BLaER1 (cell line): ENCODE data around the gene RAB40B.

Experiments
- H3K27ac ChIP-seq: shearing (Covaris generic); formaldehyde crosslinking; 2 replicates; pipeline ENCODE4 v1.8.1; 2022
- H3K27me3 ChIP-seq: shearing (Covaris generic); formaldehyde crosslinking; 2 replicates; pipeline ENCODE4 v1.8.1; 2022
- H3K36me3 ChIP-seq: shearing (Covaris generic); formaldehyde crosslinking; 2 replicates; pipeline ENCODE4 v1.8.1; 2022
- H3K4me1 ChIP-seq: shearing (Covaris generic); formaldehyde crosslinking; 2 replicates; pipeline ENCODE4 v1.8.1; 2022
- H3K4me2 ChIP-seq: shearing (Covaris generic); formaldehyde crosslinking; 2 replicates; pipeline ENCODE4 v1.8.1; 2022
- H3K4me3 ChIP-seq: shearing (Covaris generic); formaldehyde crosslinking; 2 replicates; pipeline ENCODE4 v1.8.1; 2022
- H3K9ac ChIP-seq: shearing (Covaris generic); formaldehyde crosslinking; 2 replicates; pipeline ENCODE4 v1.8.1; 2022
- H3K9me3 ChIP-seq: shearing (Covaris generic); formaldehyde crosslinking; 2 replicates; pipeline ENCODE4 v1.8.1; 2022
- H4K20me1 ChIP-seq: shearing (Covaris generic); formaldehyde crosslinking; 2 replicates; pipeline ENCODE4 v1.8.1; 2022
- Cebpa-rat ChIP-seq: shearing (Covaris generic); IDR thresholded peaks from 2 replicates; pipeline ENCODE4 v1.8.1; 2022

Gene RAB40B

DNA sequence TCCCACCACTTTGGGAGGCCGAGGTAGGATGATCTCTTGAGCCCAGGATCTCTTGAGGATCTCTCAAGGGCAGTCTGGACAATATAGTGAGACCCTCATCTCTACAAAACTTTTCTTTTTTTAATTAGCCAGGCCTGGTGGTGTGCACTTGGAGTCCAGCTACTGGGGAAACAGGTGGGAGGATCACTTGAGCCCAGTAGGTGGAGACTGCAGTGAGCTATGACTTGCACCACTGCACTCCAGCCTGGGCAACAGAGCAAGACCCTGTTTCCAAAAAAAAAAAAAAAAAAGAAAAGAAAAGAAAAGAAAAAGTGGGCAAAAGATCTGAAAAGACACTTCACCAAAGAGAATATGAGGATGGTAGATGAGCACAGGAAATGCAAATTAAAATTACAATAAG, 15.0 kb downstream of the RAB40B start:
- Histone ChIP-seq H3K9me3 (peaks cover 11% of the 10 kb centered on the region), H3K4me2 (no peak overlapping the region), H3K27ac (no peak overlapping the region), H3K4me1 (peaks cover 23% of the 10 kb centered on the region), H3K36me3 (peaks cover 11% of the 10 kb centered on the region; the same call in 1 of the 2 replicates), H4K20me1 (no peaks in the 10 kb centered on the region), H3K4me3 (no peak overlapping the region), H3K27me3 (no peaks in the 10 kb centered on the region), H3K9ac (no peak overlapping the region)
- no peak for TF ChIP-seq Cebpa-rat

DNA sequence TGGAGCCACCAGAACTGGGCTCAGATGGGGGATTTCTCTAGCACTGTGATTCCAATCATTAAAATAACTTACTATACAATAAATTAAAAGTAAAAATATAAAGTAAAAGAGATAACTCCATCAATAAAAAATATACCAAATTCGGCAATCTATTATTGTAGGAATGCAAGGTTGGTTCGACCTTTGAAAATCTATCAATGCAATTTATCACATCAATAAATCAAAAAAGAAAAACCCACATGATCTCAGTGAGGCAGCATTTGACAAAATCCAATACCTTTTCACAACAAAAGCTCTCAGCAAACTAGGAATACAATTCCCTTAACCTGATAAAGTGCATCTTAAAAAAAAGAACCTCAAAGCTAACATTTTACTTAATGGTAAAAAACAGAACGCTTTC, 17.0 kb downstream of the RAB40B start:
- no peaks in the 10 kb centered on the region for H4K20me1 ChIP-seq
- H3K36me3 ChIP-seq: peaks cover 11% of the 10 kb centered on the region; the same call in 1 of the 2 replicates
- H3K9ac ChIP-seq: no peak overlapping the region
- no peak for TF ChIP-seq Cebpa-rat
- H3K4me2 ChIP-seq: no peak overlapping the region
- H3K4me1 ChIP-seq: peaks cover 25% of the 10 kb centered on the region
- H3K9me3 ChIP-seq: peaks cover 11% of the 10 kb centered on the region
- no peak overlapping the region for H3K4me3 ChIP-seq
- no peak overlapping the region for H3K27ac ChIP-seq
- no peaks in the 10 kb centered on the region for H3K27me3 ChIP-seq

GRCh38 chr17:82679586-82680465, 18.7 kb downstream of the RAB40B start:
- H3K36me3 ChIP-seq: peaks cover 11% of the 10 kb centered on the region; the same call in 1 of the 2 replicates
- no peak overlapping the region for H3K27ac ChIP-seq
- H3K4me1 ChIP-seq: peaks cover 32% of the 10 kb centered on the region
- no peaks in the 10 kb centered on the region for H4K20me1 ChIP-seq
- no peak overlapping the region for H3K9ac ChIP-seq
- TF ChIP-seq Cebpa-rat: no peak
- no peaks in the 10 kb centered on the region for H3K27me3 ChIP-seq
- no peak overlapping the region for H3K4me3 ChIP-seq
- peaks cover 11% of the 10 kb centered on the region for H3K9me3 ChIP-seq
- no peak overlapping the region for H3K4me2 ChIP-seq

- Histone ChIP-seq H3K27me3 (no peaks in the 10 kb centered on the region), H4K20me1 (no peaks in the 10 kb centered on the region), H3K4me1 (peaks cover 32% of the 10 kb centered on the region), H3K9ac (no peak overlapping the region), H3K4me2 (peak overlapping the region; percentile 52), H3K36me3 (0 out of 2 replicates have a peak, but pooled peaks cover 5% of the 10 kb centered on the region), H3K27ac (no peak overlapping the region), H3K4me3 (no peak overlapping the region), H3K9me3 (peaks cover 11% of the 10 kb centered on the region)
- TF ChIP-seq Cebpa-rat: no peak
Measured at GRCh38 chr17:82678265-82678891, 20.1 kb downstream of the RAB40B start.

DNA sequence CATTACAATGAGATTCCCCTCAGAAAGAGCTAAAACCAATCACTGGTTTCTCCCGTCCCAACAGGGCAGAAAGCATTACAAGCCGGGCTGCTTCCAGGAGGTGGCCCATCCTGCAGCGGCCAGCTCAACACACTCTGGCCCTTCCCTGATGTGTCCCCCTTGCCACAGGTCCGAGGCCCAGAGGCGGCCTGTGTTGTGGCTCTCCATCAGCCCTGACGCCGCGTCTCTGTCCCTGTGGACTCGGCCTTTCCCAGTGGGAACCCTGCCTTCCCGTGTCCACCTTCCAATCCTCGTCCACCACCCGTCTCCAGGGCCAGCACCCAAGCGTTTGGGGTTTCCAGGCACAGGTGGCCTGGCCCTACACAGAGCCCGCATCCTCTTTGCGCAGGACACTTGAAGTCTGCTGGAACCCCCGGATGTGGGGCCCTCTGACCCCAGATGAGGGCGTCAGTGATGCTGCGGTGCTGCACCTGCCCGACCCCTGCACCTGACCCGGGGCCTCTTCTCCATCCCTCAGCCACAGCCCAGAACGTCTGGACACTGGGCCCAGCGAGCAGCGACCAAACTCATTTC, 21.1 kb downstream of the RAB40B start:
- no peak for TF ChIP-seq Cebpa-rat

GRCh38 chr17:82675476-82676245, 22.8 kb downstream of the RAB40B start:
- no peak overlapping the region for H3K4me3 ChIP-seq
- no peak overlapping the region for H3K9ac ChIP-seq
- TF ChIP-seq Cebpa-rat: no peak
- no peak overlapping the region for H3K27ac ChIP-seq
- no peaks in the 10 kb centered on the region for H3K9me3 ChIP-seq
- no peaks in the 10 kb centered on the region for H3K27me3 ChIP-seq
- 0 out of 2 replicates have a peak overlapping the region, but pooled peaks have one; percentile 1 for H3K4me2 ChIP-seq
- H3K4me1 ChIP-seq: peaks cover 32% of the 10 kb centered on the region
- no peaks in the 10 kb centered on the region for H3K36me3 ChIP-seq
- H4K20me1 ChIP-seq: no peaks in the 10 kb centered on the region

More for the DNA sequence above, 21.1 kb downstream of the RAB40B start:
- Histone ChIP-seq H3K4me3 (no peak overlapping the region), H3K9me3 (peaks cover 11% of the 10 kb centered on the region), H3K9ac (no peak overlapping the region), H4K20me1 (no peaks in the 10 kb centered on the region), H3K27ac (no peak overlapping the region), H3K4me1 (peaks cover 32% of the 10 kb centered on the region), H3K36me3 (0 out of 2 replicates have a peak, but pooled peaks cover 5% of the 10 kb centered on the region), H3K4me2 (no peak overlapping the region), H3K27me3 (no peaks in the 10 kb centered on the region)

GRCh38 chr17:82674656-82675475, 23.6 kb downstream of the RAB40B start:
- no peaks in the 10 kb centered on the region for H4K20me1 ChIP-seq
- no peak overlapping the region for H3K4me2 ChIP-seq
- no peak overlapping the region for H3K27ac ChIP-seq
- no peaks in the 10 kb centered on the region for H3K36me3 ChIP-seq
- no peaks in the 10 kb centered on the region for H3K9me3 ChIP-seq
- no peak overlapping the region for H3K4me3 ChIP-seq
- H3K9ac ChIP-seq: no peak overlapping the region
- no peaks in the 10 kb centered on the region for H3K27me3 ChIP-seq
- no peak for TF ChIP-seq Cebpa-rat
- H3K4me1 ChIP-seq: peaks cover 31% of the 10 kb centered on the region

DNA sequence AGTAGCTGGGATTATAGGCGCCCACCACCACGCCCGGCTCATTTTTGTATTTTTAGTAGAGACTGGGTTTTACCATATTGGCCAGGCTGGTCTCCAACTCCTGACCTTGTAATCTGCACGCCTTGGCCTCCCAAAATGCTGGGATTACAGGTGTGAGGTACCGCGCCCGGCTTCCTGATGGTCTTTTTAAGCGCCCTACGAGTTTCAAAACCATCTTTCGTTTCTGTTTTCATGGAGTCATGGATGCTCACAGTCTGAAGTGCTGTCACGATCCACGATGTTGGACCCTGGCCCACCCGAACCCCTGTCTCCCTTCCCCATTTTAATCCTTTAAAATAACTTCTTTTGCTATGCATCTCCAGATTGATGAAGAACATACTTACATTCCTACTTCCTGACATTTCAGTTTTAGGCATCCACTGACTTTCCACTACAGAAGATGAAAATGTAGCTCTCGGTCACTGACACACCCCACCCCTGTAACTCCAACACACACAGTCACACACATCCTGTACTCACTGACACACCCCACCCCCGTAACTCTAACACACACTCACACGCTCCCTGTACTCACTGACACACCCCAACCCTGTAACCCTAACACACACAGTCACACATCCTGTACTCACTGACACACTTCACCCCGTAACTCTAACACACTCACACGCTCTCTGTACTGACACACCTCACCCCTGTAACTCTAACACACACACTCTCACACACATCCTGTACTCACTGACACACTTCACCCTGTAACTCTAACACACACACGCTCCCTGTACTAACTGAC, 27.6 kb downstream of the RAB40B start:
- no peaks in the 10 kb centered on the region for H4K20me1 ChIP-seq
- no peak overlapping the region for H3K9ac ChIP-seq
- H3K36me3 ChIP-seq: no peaks in the 10 kb centered on the region
- no peak overlapping the region for H3K4me3 ChIP-seq
- no peak overlapping the region for H3K4me2 ChIP-seq
- TF ChIP-seq Cebpa-rat: no peak
- no peaks in the 10 kb centered on the region for H3K9me3 ChIP-seq
- H3K4me1 ChIP-seq: peaks cover 34% of the 10 kb centered on the region
- H3K27ac ChIP-seq: no peak overlapping the region
- H3K27me3 ChIP-seq: no peaks in the 10 kb centered on the region; the same call in 1 of the 2 replicates
